ENCODE results near the gene ARHGAP23. TPM values are rescaled to one million over a fixed set of nuclear protein-coding genes. Genes with fewer than 3 reads are reported as not detected.

The ARHGAP23 gene
- total and polyA plus RNA-seq, 10 of the 15 experiments (the other 5 are each of a cell fraction or from before 2014, with no cell fraction given), result 0.23 to 5.8 (median 2.1) TPM

- Histone ChIP-seq H3K27me3 (replicated peaks in 1 of 2; ENCODE audit: control insufficient read depth in 2 of 2, insufficient read depth in 2 of 2, low read length in 1 of 2) (no peaks in the 10 kb centered on the region), H2AFZ (ENCODE audit: control insufficient read depth, low read depth, low read length) (no peak overlapping the region), H4K20me1 (ENCODE audit: control insufficient read depth, insufficient read depth) (no peaks in the 10 kb centered on the region), H3K9ac (ENCODE audit: control insufficient read depth, insufficient read depth, low read length) (no peak overlapping the region), H3K4me2 (ENCODE audit: control insufficient read depth, insufficient read depth) (no peak overlapping the region), H3K9me3 (replicated peaks; ENCODE audit: control insufficient read depth, insufficient read depth, low read length) (no peaks in the 10 kb centered on the region), H3K79me2 (ENCODE audit: control insufficient read depth, insufficient read depth, low read length) (no peaks in the 10 kb centered on the region), H3K36me3 (ENCODE audit: control insufficient read depth in 2 of 2, insufficient read depth in 2 of 2, low read length in 1 of 2) (no peaks in the 10 kb centered on the region), H3K27ac (ENCODE audit: control insufficient read depth, insufficient read depth) (no peak overlapping the region), H3K4me3 (no peak overlapping the region), H3K4me1 (ENCODE audit: control insufficient read depth, insufficient read depth, low read length) (peaks cover 15% of the 10 kb centered on the region)
- TF ChIP-seq EZH2 (IDR thresholded peaks at IDR 0.05; ENCODE audit: borderline replicate concordance, control insufficient read depth, low read depth, low read length), result no peak
- TF ChIP-seq MEF2B (IDR thresholded peaks at IDR 0.05; ENCODE audit: partially characterized antibody, poor library complexity, severe bottlenecking), result no peak
- TF ChIP-seq PRDM15 (CRISPR knock-in tag; IDR thresholded peaks at IDR 0.05), result no peak
- in situ Hi-C loops (cut with MboI) (loop anchor here (5.0 kb wide), 1 partner anchor 113 kb away; no protein-coding TSS in a partner anchor), intact Hi-C loops (cut with micrococcal nuclease; ENCODE audit: unreplicated experiment) (no loop called here)
- POLR2A ChIA-PET, result no interaction called here
- RAD21 ChIA-PET (ENCODE audit: unreplicated experiment), result interaction anchor here (2.1 to 2.6 kb wide), 2 partner anchors 108 to 112 kb away, joined by 16 read pairs; no protein-coding TSS in a partner anchor
- CTCF ChIA-PET, result interaction anchor here (1.4 to 10.9 kb wide), 7 partner anchors 9 to 205 kb away, joined by 3 to 492 read pairs (median 5); no protein-coding TSS in a partner anchor
- DNase-seq (ENCODE audit: low read depth, low spot score), result no peak
- no peak for ATAC-seq
- WGBS (ENCODE audit: insufficient coverage, insufficient replicate concordance, low lambda C conversion rate, missing lambda C conversion rate), result 19% methylated on average over 8 of the region's 8 CpGs
- no TSS peak for BruUV-seq (replicated peaks)
- no peak for FAIRE-seq
- SMC1A ChIA-PET (ENCODE audit: uncharacterized antibody, unreplicated experiment), result interaction anchor here (0.8 to 9.3 kb wide), 7 partner anchors 26 to 199 kb away, joined by 3 to 227 read pairs (median 3); no protein-coding TSS in a partner anchor
These were observed 126.4 kb downstream of the ARHGAP23 start for GRCh38 chr17:38554430-38555350.
